Hepatocyte (in vitro differentiated cells): ENCODE measurements around the gene DLEU7. TPM values are rescaled to one million over a fixed set of nuclear protein-coding genes. Genes with fewer than 3 reads are reported as not detected.

Experiments used
- DNase-seq: peaks from one replicate; pipeline ENCODE4 v3.0.0-alpha.2; 2016; ENCODE audit warnings: low spot score
- H2AFZ ChIP-seq: fragments of 200-600 bp; sonication (generic); 2 replicates; pipeline ENCODE4 v1.6.0; 2016; ENCODE audit warnings: antibody characterized with exemption, mild to moderate bottlenecking
- H3K27ac ChIP-seq: fragments of 200-600 bp; sonication (generic); 2 replicates; pipeline ENCODE4 v1.5.1; 2016; ENCODE audit warnings: mild to moderate bottlenecking
- H3K27me3 ChIP-seq: fragments of 200-600 bp; sonication (generic); 2 replicates; pipeline ENCODE4 v1.6.1; 2016
- H3K36me3 ChIP-seq: fragments of 200-600 bp; sonication (generic); replicated peaks from 2 replicates; pipeline ENCODE4 v1.5.1; 2016; ENCODE audit warnings: low read depth; ENCODE audit not compliant: insufficient read depth
- H3K4me1 ChIP-seq: fragments of 200-600 bp; sonication (generic); 2 replicates; pipeline ENCODE4 v1.5.1; 2016; ENCODE audit warnings: mild to moderate bottlenecking, moderate library complexity; ENCODE audit not compliant: insufficient read depth
- H3K4me2 ChIP-seq: fragments of 200-600 bp; sonication (generic); 2 replicates; pipeline ENCODE4 v1.6.0; 2016
- H3K4me3 ChIP-seq: fragments of 200-600 bp; sonication (generic); 2 replicates; pipeline ENCODE4 v1.5.1; 2016; ENCODE audit warnings: mild to moderate bottlenecking
- H3K79me2 ChIP-seq: fragments of 200-600 bp; sonication (generic); 2 replicates; pipeline ENCODE4 v1.6.0; 2017; ENCODE audit warnings: mild to moderate bottlenecking
- H3K9me2 ChIP-seq: fragments of 200-600 bp; sonication (generic); replicated peaks from 2 replicates; pipeline ENCODE4 v1.6.0; 2017; ENCODE audit warnings: mild to moderate bottlenecking; ENCODE audit not compliant: insufficient read depth
- H3K9me3 ChIP-seq: fragments of 200-600 bp; sonication (generic); 2 replicates; pipeline ENCODE4 v1.5.1; 2016; ENCODE audit warnings: low read depth, mild to moderate bottlenecking
- H4K20me1 ChIP-seq: fragments of 200-600 bp; sonication (generic); 2 replicates; pipeline ENCODE4 v1.6.0; 2016; ENCODE audit warnings: mild to moderate bottlenecking; ENCODE audit not compliant: insufficient read depth, poor library complexity, severe bottlenecking
- EZH2 ChIP-seq: fragments of 200-600 bp; sonication (generic); IDR thresholded peaks from 2 replicates; pipeline ENCODE4 v1.6.1; 2016; ENCODE audit warnings: antibody characterized with exemption, mild to moderate bottlenecking, borderline replicate concordance
- EZH2phosphoT487 ChIP-seq: fragments of 200-600 bp; sonication (generic); IDR thresholded peaks from one replicate; pipeline ENCODE4 v1.6.1; 2018; ENCODE audit warnings: antibody characterized with exemption, mild to moderate bottlenecking, low read depth, moderate library complexity; ENCODE audit not compliant: unreplicated experiment, severe bottlenecking
- WGBS: methylation state at CpG from one replicate; pipeline ENCODE4 v1.1.6; 2016; ENCODE audit warnings: low lambda C conversion rate; ENCODE audit errors: missing lambda C conversion rate; 5-methylcytosine and 5-hydroxymethylcytosine counted together
- polyA plus RNA-seq: library from polyadenylated mRNA; unstranded; fragments of >200 nt; fragmentation: Nextera tagmentation; extraction: Ambion mirVana; gene quantifications from 2 replicates; pipeline ENCODE4 v1.2.1, GENCODE V29; 2016
- total RNA-seq: library from RNA; depleted of rRNA; stranded (reverse); fragments of >200 nt; gene quantifications from 2 replicates; pipeline ENCODE4 v1.2.3, GENCODE V29; 2014
- TF ChIP-seq, protein P1 (sequence below): fragments of 200-600 bp; sonication (generic); IDR thresholded peaks from 2 replicates; pipeline ENCODE4 v1.5.1; 2016; ENCODE audit warnings: antibody characterized with exemption, mild to moderate bottlenecking; ENCODE audit not compliant: poor library complexity

DLEU7 gene
- total and polyA plus RNA-seq, 2 experiments from 2014 or later: not detected

DNA sequence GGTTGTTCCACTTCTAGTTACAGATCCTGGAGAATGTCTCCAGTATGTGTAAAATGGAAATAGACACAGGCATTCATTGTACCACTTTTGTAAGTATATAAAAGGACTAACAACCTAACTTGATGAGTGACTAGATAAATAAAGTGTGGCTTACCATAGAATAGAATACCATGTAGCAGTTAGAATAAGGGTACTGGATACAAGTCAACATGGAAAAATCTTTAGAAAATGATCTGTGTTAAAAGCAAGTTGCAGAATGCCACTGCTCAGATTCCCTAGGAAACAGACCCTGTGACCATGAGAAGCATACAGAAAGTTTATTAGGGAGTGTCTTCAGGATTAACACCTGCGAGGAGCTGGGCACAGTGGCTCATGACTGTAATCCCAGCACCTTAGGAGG is 40.2 kb upstream of the DLEU7 start:
- H3K4me2 ChIP-seq: no peak overlapping the region
- DNase-seq: no peak
- H3K4me1 ChIP-seq: no peaks in the 10 kb centered on the region
- no peak overlapping the region for H3K4me3 ChIP-seq
- TF ChIP-seq EZH2phosphoT487 (no peak), EZH2 (no peak)
- TF ChIP-seq, protein P1, sequence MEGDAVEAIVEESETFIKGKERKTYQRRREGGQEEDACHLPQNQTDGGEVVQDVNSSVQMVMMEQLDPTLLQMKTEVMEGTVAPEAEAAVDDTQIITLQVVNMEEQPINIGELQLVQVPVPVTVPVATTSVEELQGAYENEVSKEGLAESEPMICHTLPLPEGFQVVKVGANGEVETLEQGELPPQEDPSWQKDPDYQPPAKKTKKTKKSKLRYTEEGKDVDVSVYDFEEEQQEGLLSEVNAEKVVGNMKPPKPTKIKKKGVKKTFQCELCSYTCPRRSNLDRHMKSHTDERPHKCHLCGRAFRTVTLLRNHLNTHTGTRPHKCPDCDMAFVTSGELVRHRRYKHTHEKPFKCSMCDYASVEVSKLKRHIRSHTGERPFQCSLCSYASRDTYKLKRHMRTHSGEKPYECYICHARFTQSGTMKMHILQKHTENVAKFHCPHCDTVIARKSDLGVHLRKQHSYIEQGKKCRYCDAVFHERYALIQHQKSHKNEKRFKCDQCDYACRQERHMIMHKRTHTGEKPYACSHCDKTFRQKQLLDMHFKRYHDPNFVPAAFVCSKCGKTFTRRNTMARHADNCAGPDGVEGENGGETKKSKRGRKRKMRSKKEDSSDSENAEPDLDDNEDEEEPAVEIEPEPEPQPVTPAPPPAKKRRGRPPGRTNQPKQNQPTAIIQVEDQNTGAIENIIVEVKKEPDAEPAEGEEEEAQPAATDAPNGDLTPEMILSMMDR: no peak
- H3K9me3 ChIP-seq: no peaks in the 10 kb centered on the region
- H4K20me1 ChIP-seq: no peaks in the 10 kb centered on the region
- 70% methylated on average over 1 of the region's 1 CpG for WGBS
- no peaks in the 10 kb centered on the region for H3K79me2 ChIP-seq
- H3K27me3 ChIP-seq: no peaks in the 10 kb centered on the region
- no peaks in the 10 kb centered on the region for H3K9me2 ChIP-seq
- H3K36me3 ChIP-seq: no peaks in the 10 kb centered on the region
- H3K27ac ChIP-seq: no peak overlapping the region
- H2AFZ ChIP-seq: no peak overlapping the region

DNA sequence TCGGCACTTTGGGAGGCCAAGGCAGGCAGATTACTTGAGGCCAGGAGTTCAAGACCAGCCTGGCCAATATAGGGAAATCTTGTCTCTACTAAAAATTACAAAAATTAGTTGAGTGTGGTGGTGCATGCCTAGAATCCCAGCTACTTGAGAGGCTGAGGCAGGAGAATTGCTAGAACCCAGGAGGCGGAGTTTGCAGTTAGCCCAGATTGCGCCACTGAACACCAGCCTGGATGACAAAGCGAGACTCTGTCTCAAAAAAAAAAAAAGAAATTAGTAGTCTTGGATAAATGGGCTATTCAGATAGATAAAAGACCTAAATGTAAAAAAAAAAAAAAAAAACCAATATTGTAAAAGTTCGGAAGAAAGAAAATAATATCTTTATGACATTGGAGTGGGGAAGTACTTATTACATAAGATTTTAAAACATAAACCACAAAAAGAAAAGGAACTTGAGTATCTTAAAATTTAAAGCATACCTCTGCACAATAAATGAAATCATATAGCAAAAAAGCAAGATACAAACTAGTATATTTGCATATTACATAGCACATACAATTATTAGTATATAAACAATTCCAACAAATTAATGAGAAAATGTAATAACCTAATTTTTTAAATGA is 39.4 kb upstream of the DLEU7 start:
- Histone ChIP-seq H3K9me3 (no peaks in the 10 kb centered on the region), H3K4me1 (no peaks in the 10 kb centered on the region), H3K9me2 (no peaks in the 10 kb centered on the region), H3K4me3 (no peak overlapping the region), H3K4me2 (no peak overlapping the region), H3K79me2 (no peaks in the 10 kb centered on the region), H3K27me3 (no peaks in the 10 kb centered on the region), H2AFZ (no peak overlapping the region), H4K20me1 (no peaks in the 10 kb centered on the region), H3K36me3 (no peaks in the 10 kb centered on the region), H3K27ac (no peak overlapping the region)
- DNase-seq: no peak
- no peak for TF ChIP-seq EZH2
- 98% methylated on average over 5 of the region's 5 CpGs for WGBS

GRCh38 chr13:50873991-50874390 is 30.5 kb upstream of the DLEU7 start:
- Histone ChIP-seq H3K79me2 (no peaks in the 10 kb centered on the region), H3K4me1 (no peaks in the 10 kb centered on the region), H3K9me3 (no peaks in the 10 kb centered on the region), H3K27me3 (no peaks in the 10 kb centered on the region), H3K4me3 (no peak overlapping the region), H3K27ac (no peak overlapping the region), H4K20me1 (no peaks in the 10 kb centered on the region), H2AFZ (no peak overlapping the region), H3K9me2 (no peaks in the 10 kb centered on the region), H3K36me3 (no peaks in the 10 kb centered on the region), H3K4me2 (no peak overlapping the region)
- TF ChIP-seq EZH2phosphoT487: no peak
- TF ChIP-seq EZH2: no peak
- TF ChIP-seq, protein P1: no peak
- WGBS: 96% methylated on average over 2 of the region's 2 CpGs
- DNase-seq: no peak

- TF ChIP-seq EZH2 (no peak), EZH2phosphoT487 (no peak)
- TF ChIP-seq, protein P1: no peak
- H3K4me3 ChIP-seq: no peak overlapping the region
- no peaks in the 10 kb centered on the region for H3K9me2 ChIP-seq
- no peak overlapping the region for H3K27ac ChIP-seq
- no peak overlapping the region for H3K4me2 ChIP-seq
- WGBS: 73% methylated on average over 2 of the region's 2 CpGs
- H3K9me3 ChIP-seq: no peaks in the 10 kb centered on the region
- no peaks in the 10 kb centered on the region for H3K79me2 ChIP-seq
- H2AFZ ChIP-seq: no peak overlapping the region
- no peaks in the 10 kb centered on the region for H3K36me3 ChIP-seq
- H3K4me1 ChIP-seq: no peaks in the 10 kb centered on the region
- DNase-seq: no peak
- H3K27me3 ChIP-seq: no peaks in the 10 kb centered on the region
- H4K20me1 ChIP-seq: no peaks in the 10 kb centered on the region
These were observed 30.0 kb upstream of the DLEU7 start for GRCh38 chr13:50873467-50873866.
